GM12892 (cell line): ENCODE results near the gene INTS2.

Experiments used
- POLR2A ChIP-seq: IDR thresholded peaks from 2 replicates; pipeline ENCODE4 v1.6.1; 2011; ENCODE audit warnings: low read depth, low read length, control low read depth
- POLR2AphosphoS5 ChIP-seq: IDR thresholded peaks from 2 replicates; pipeline ENCODE4 v1.6.1; 2011; ENCODE audit warnings: low read depth, low read length, control low read depth

- TF ChIP-seq POLR2AphosphoS5 (no peak), POLR2A (no peak)
These were observed 49.3 kb downstream of the INTS2 start for GRCh38 chr17:61878520-61878919.
